A673 (cell line): Measurements from ENCODE around the gene TEKT2. TPM values are rescaled to one million over a fixed set of nuclear protein-coding genes. Genes with fewer than 3 reads are reported as not detected.

Experiments used
- BruUV-seq: library from RNA; stranded (reverse); fragments of 400-500 nt; replicated peaks from 2 replicates; lab custom pipeline; 2021; lab: Mats Ljungman, UMichigan
- CTCF ChIA-PET: fragments of 300-600 bp; sonication (Branson Sonifier 250); formaldehyde crosslinking; loops from one replicate; lab custom pipeline; 2022; ENCODE audit warnings: antibody characterized with exemption; lab: Charles Lee
- POLR2A ChIA-PET: fragments of 300-600 bp; sonication (Branson Sonifier 250); formaldehyde crosslinking; loops from one replicate; lab custom pipeline; 2022; ENCODE audit warnings: antibody characterized with exemption; ENCODE audit not compliant: low non-redundant PET; lab: Charles Lee
- DNase-seq: peaks from one replicate; pipeline ENCODE4 v3.0.0-alpha.2; 2015; ENCODE audit warnings: low spot score
- H3K27ac ChIP-seq: fragments of 200-600 bp; sonication (generic); 2 replicates; pipeline ENCODE4 v1.5.1; 2016; ENCODE audit warnings: mixed run types, low read depth, mild to moderate bottlenecking, mixed read lengths, antibody characterized with exemption, low read length; ENCODE audit not compliant: poor library complexity, severe bottlenecking
- H3K27me3 ChIP-seq: fragments of 200-600 bp; sonication (generic); replicated peaks from 2 replicates; pipeline ENCODE4 v1.6.1; 2017; ENCODE audit warnings: mixed run types, low read depth, mild to moderate bottlenecking, mixed read lengths, antibody characterized with exemption, low read length; ENCODE audit not compliant: insufficient read depth, poor library complexity
- H3K36me3 ChIP-seq: fragments of 200-600 bp; sonication (generic); 2 replicates; pipeline ENCODE4 v1.6.1; 2016; ENCODE audit warnings: mixed run types, mild to moderate bottlenecking, mixed read lengths, antibody characterized with exemption, low read length; ENCODE audit not compliant: insufficient read depth, poor library complexity, severe bottlenecking
- H3K4me1 ChIP-seq: fragments of 200-600 bp; sonication (generic); 2 replicates; pipeline ENCODE4 v1.6.1; 2017; ENCODE audit warnings: mixed run types, mild to moderate bottlenecking, mixed read lengths, antibody characterized with exemption, low read length; ENCODE audit not compliant: insufficient read depth, poor library complexity, severe bottlenecking
- H3K4me3 ChIP-seq: fragments of 200-600 bp; sonication (generic); 2 replicates; pipeline ENCODE4 v1.5.1; 2016; ENCODE audit warnings: low read depth, mixed run types, mild to moderate bottlenecking, mixed read lengths, low read length; ENCODE audit not compliant: poor library complexity, severe bottlenecking
- H3K9me3 ChIP-seq: fragments of 200-600 bp; sonication (generic); 2 replicates; pipeline ENCODE4 v1.6.1; 2016; ENCODE audit warnings: mixed run types, low read depth, mild to moderate bottlenecking, mixed read lengths, antibody characterized with exemption, low read length; ENCODE audit not compliant: poor library complexity, severe bottlenecking
- EZH2 ChIP-seq: fragments of 200-600 bp; sonication (generic); IDR thresholded peaks from 2 replicates; pipeline ENCODE4 v1.6.1; 2017; ENCODE audit warnings: borderline replicate concordance, low read depth, mild to moderate bottlenecking, mixed read lengths, antibody characterized with exemption, low read length; ENCODE audit not compliant: poor library complexity, severe bottlenecking
- intact Hi-C: fragments of 100-400 bp; cut with micrococcal nuclease; formaldehyde crosslinking; loops from one replicate; pipeline ENCODE4 v1.10.0; 2022; ENCODE audit not compliant: unreplicated experiment
- total RNA-seq: library from RNA; stranded (reverse); gene quantifications from 2 replicates; pipeline ENCODE4 v1.2.3, GENCODE V29; 2021
- TF ChIP-seq, protein P1 (sequence below): fragments of 300-800, 200-600 bp; sonication (generic); conservative IDR thresholded peaks from 2 replicates; pipeline ENCODE4 v1.5.1; 2017; ENCODE audit warnings: low read depth, mild to moderate bottlenecking, antibody characterized with exemption, low read length, moderate library complexity, mixed read lengths

TEKT2 gene
- total RNA-seq, 1 experiment from 2014 or later: 2.8 TPM

DNA sequence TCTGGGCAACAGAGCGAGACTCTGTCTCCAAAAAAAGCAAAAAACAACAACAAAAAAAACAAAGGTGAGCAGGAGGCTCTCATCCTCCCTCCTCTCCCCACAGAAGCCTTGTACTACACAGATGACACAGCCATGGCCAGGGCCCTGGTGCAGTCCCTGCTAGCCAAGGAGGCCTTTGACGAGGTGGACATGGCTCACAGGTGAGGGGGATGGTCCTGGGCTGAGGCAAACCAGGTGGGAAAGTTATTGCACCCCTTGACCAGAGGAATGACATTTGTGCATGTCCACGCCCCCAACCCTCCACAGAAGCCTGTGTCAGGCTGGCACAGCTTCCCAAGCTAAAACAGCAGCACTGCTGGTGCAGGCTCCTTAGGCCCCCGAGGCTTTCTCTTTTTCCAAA is 7.2 kb downstream of the TEKT2 start:
- POLR2A ChIA-PET: no interaction called here
- peaks cover 61% of the 10 kb centered on the region for H3K36me3 ChIP-seq
- TF ChIP-seq, protein P1, sequence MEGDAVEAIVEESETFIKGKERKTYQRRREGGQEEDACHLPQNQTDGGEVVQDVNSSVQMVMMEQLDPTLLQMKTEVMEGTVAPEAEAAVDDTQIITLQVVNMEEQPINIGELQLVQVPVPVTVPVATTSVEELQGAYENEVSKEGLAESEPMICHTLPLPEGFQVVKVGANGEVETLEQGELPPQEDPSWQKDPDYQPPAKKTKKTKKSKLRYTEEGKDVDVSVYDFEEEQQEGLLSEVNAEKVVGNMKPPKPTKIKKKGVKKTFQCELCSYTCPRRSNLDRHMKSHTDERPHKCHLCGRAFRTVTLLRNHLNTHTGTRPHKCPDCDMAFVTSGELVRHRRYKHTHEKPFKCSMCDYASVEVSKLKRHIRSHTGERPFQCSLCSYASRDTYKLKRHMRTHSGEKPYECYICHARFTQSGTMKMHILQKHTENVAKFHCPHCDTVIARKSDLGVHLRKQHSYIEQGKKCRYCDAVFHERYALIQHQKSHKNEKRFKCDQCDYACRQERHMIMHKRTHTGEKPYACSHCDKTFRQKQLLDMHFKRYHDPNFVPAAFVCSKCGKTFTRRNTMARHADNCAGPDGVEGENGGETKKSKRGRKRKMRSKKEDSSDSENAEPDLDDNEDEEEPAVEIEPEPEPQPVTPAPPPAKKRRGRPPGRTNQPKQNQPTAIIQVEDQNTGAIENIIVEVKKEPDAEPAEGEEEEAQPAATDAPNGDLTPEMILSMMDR: no peak
- no peak for TF ChIP-seq EZH2
- CTCF ChIA-PET: no interaction called here
- DNase-seq: no peak
- H3K4me3 ChIP-seq: no peak overlapping the region
- peaks cover 4% of the 10 kb centered on the region for H3K4me1 ChIP-seq
- no peaks in the 10 kb centered on the region for H3K9me3 ChIP-seq
- H3K27me3 ChIP-seq: no peaks in the 10 kb centered on the region
- intact Hi-C loops: no loop called here
- H3K27ac ChIP-seq: no peak overlapping the region
- BruUV-seq: no TSS peak

DNA sequence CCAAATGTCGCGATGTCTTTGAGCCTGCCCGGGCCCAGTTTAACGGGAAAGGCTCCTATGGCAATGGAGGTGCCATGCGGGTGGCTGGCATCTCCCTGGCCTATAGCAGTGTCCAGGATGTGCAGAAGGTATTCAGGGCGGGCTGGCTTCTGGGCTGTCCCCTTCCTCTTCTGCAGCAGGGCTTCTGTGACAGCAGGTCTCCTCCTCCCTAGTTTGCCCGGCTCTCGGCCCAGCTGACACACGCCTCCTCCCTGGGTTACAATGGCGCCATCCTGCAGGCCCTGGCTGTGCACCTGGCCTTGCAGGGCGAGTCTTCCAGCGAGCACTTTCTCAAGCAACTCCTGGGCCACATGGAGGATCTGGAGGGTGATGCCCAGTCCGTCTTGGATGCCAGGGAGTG is 7.8 kb downstream of the TEKT2 start:
- ChIA-PET POLR2A (no interaction called here), CTCF (no interaction called here)
- no peaks in the 10 kb centered on the region for H3K27me3 ChIP-seq
- no peaks in the 10 kb centered on the region for H3K9me3 ChIP-seq
- TF ChIP-seq EZH2: no peak
- TF ChIP-seq, protein P1: no peak
- H3K4me1 ChIP-seq: peaks cover 7% of the 10 kb centered on the region
- no TSS peak for BruUV-seq
- H3K4me3 ChIP-seq: no peak overlapping the region
- intact Hi-C loops: no loop called here
- H3K27ac ChIP-seq: no peak overlapping the region
- H3K36me3 ChIP-seq: peaks cover 62% of the 10 kb centered on the region
- no peak for DNase-seq

DNA sequence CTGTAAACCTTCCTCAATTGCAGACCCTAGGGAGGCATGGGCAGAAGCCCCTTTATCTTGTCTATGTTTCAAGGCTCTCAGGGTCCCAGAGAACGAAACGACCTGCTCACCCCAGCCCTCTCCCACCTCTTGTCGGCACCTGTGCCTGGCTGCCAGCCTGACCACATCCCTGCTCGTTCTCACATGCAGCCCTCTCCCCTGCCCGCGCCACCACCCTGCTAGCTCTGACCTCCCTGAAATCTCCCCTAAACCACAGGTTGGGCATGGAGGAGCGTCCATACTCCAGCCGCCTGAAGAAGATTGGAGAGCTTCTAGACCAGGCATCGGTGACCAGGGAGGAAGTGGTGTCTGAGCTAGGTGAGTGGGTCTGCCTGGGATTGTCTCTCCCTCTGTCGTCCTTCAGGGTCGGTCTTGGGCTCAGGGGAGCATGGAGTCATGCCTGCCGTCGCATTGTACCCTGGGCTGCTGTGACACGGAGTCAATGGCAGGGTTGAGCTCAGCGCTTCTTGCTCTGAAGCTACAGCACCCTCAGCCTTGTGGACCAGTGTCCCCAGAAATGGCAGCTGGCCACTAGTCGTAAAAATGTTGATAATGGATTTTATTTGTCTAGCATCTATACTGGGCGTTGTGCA is 8.4 kb downstream of the TEKT2 start:
- ChIA-PET POLR2A (no interaction called here), CTCF (no interaction called here)
- Histone ChIP-seq H3K27me3 (no peaks in the 10 kb centered on the region), H3K4me3 (no peak overlapping the region), H3K36me3 (peaks cover 62% of the 10 kb centered on the region), H3K27ac (no peak overlapping the region), H3K9me3 (no peaks in the 10 kb centered on the region), H3K4me1 (peaks cover 7% of the 10 kb centered on the region)
- TF ChIP-seq EZH2: no peak
- TF ChIP-seq, protein P1: no peak
- DNase-seq: no peak
- BruUV-seq: no TSS peak
- intact Hi-C loops: no loop called here
